SK-N-SH (cell line): ENCODE results near the gene KMT2C. TPM values are rescaled to one million over a fixed set of nuclear protein-coding genes. Genes with fewer than 3 reads are reported as not detected.

Experiments
- CTCF ChIA-PET: fragments of 300-600, 350-600 bp; formaldehyde crosslinking; extraction: SDS; loops from one replicate; lab custom pipeline; 2021; lab: Yijun Ruan, JAX
- POLR2A ChIA-PET: fragments of 350-600 bp; sonication (Branson Sonifier 250); formaldehyde crosslinking; extraction: SDS; loops from one replicate; lab custom pipeline; 2020; ENCODE audit warnings: antibody characterized with exemption, inconsistent platforms; lab: Yijun Ruan, JAX
- DNase-seq: peaks from one replicate; pipeline ENCODE4 v3.0.0; 2012
- H2AFZ ChIP-seq: fragments of 200-600 bp; sonication (generic); 2 replicates; pipeline ENCODE4 v1.8.1; 2016; ENCODE audit warnings: antibody characterized with exemption, mild to moderate bottlenecking, low read depth
- H3F3A ChIP-seq: fragments of 200-600 bp; sonication (generic); replicated peaks from 2 replicates; pipeline ENCODE3; 2016; ENCODE audit warnings: antibody characterized with exemption, mild to moderate bottlenecking; ENCODE audit not compliant: insufficient read depth
- H3K27ac ChIP-seq, 2 experiments: fragments of 200-500 bp in 1 of 2; fragments of 200-600 bp in 1 of 2; sonication (Bioruptor generic) in 1 of 2; sonication (generic), shearing (Covaris generic) in 1 of 2; 2 replicates each; pipeline versions ENCODE4 v1.5.1 to v1.6.1; 2014 to 2016; ENCODE audit warnings: low read depth in 2 of 2, inconsistent platforms in 1 of 2, low read length in 1 of 2, mild to moderate bottlenecking in 1 of 2, mixed read lengths in 1 of 2
- H3K27me3 ChIP-seq: fragments of 200-600 bp; sonication (generic), shearing (Covaris generic); 2 replicates; pipeline ENCODE4 v1.6.1; 2016; ENCODE audit warnings: mixed run types; ENCODE audit not compliant: insufficient read depth
- H3K36me3 ChIP-seq, 2 experiments: fragments of 200-500 bp in 1 of 2; fragments of 200-600 bp in 1 of 2; sonication (Bioruptor generic) in 1 of 2; sonication (generic) in 1 of 2; replicated peaks in 1 of 2; 2 replicates each; pipeline versions ENCODE3 to v1.5.1; 2014 to 2016; ENCODE audit warnings: low read length in 1 of 2, mild to moderate bottlenecking in 1 of 2; ENCODE audit not compliant: insufficient read depth in 2 of 2, control insufficient read depth in 1 of 2
- H3K4me1 ChIP-seq, 2 experiments: fragments of 200-500 bp in 1 of 2; fragments of 200-600 bp in 1 of 2; sonication (Bioruptor generic) in 1 of 2; sonication (generic), shearing (Covaris generic) in 1 of 2; 2 replicates each; pipeline versions ENCODE4 v1.5.1 to v1.6.1; 2014 to 2016; ENCODE audit warnings: low read depth in 1 of 2, low read length in 1 of 2, mixed run types in 1 of 2; ENCODE audit not compliant: insufficient read depth in 2 of 2, control insufficient read depth in 1 of 2
- H3K4me2 ChIP-seq: fragments of 200-600 bp; sonication (generic), shearing (Covaris generic); 2 replicates; pipeline ENCODE4 v1.6.1; 2017; ENCODE audit warnings: mixed run types
- H3K4me3 ChIP-seq, 2 experiments: fragments of 200-500 bp in 1 of 2; fragments of 200-600 bp in 1 of 2; sonication (Bioruptor generic) in 1 of 2; sonication (generic), shearing (Covaris generic) in 1 of 2; 2 replicates each; pipeline versions ENCODE4 v1.5.1 to v1.8.1; 2014 to 2016; ENCODE audit warnings: low read depth in 2 of 2, inconsistent platforms in 1 of 2, low read length in 1 of 2, mild to moderate bottlenecking in 1 of 2, mixed read lengths in 1 of 2, moderate library complexity in 1 of 2
- H3K79me2 ChIP-seq: fragments of 200-600 bp; sonication (generic); 2 replicates; pipeline ENCODE4 v1.8.1; 2017; ENCODE audit warnings: mild to moderate bottlenecking; ENCODE audit not compliant: insufficient read depth
- H3K9ac ChIP-seq: fragments of 200-600 bp; sonication (generic); 2 replicates; pipeline ENCODE4 v1.6.1; 2017; ENCODE audit warnings: mixed run types
- H3K9me2 ChIP-seq: fragments of 200-600 bp; sonication (generic); 2 replicates; pipeline ENCODE4 v1.6.1; 2017; ENCODE audit warnings: mixed run types
- H3K9me3 ChIP-seq: fragments of 200-600 bp; sonication (generic); 2 replicates; pipeline ENCODE4 v1.6.1; 2017; ENCODE audit warnings: mixed run types, mild to moderate bottlenecking, moderate library complexity
- H4K20me1 ChIP-seq: fragments of 200-600 bp; sonication (generic); 2 replicates; pipeline ENCODE4 v1.6.1; 2017; ENCODE audit warnings: mild to moderate bottlenecking, mixed run types; ENCODE audit not compliant: insufficient read depth
- CHD2 ChIP-seq: fragments of 150-350 bp; IDR thresholded peaks from 2 replicates; pipeline ENCODE4 v1.6.1; 2018; ENCODE audit warnings: low read length; ENCODE audit not compliant: partially characterized antibody
- EZH2phosphoT487 ChIP-seq: fragments of 200-600 bp; sonication (generic); IDR thresholded peaks from 2 replicates; pipeline ENCODE4 v1.6.1; 2017; ENCODE audit warnings: low read depth, mixed run types, mild to moderate bottlenecking, antibody characterized with exemption, moderate library complexity, borderline replicate concordance
- FOSL2 ChIP-seq: IDR thresholded peaks from 2 replicates; pipeline ENCODE4 v1.4.0; 2012; ENCODE audit warnings: low read depth, mild to moderate bottlenecking, moderate library complexity, borderline replicate concordance
- FOXM1 ChIP-seq: IDR thresholded peaks from 2 replicates; pipeline ENCODE4 v1.4.0; 2012; ENCODE audit warnings: low read depth, mild to moderate bottlenecking
- GATA2 ChIP-seq: sonication (generic); formaldehyde crosslinking; IDR thresholded peaks from 2 replicates; pipeline ENCODE4 v1.5.0; 2020; ENCODE audit warnings: mild to moderate bottlenecking, missing genetic modification reagents
- JUND ChIP-seq: IDR thresholded peaks from 2 replicates; pipeline ENCODE4 v1.4.0; 2012
- MXI1 ChIP-seq: IDR thresholded peaks from 2 replicates; pipeline ENCODE4 v1.6.1; 2012; ENCODE audit warnings: mild to moderate bottlenecking, low read depth, low read length, improper control_type of control experiment
- NFIC ChIP-seq: IDR thresholded peaks from 2 replicates; pipeline ENCODE4 v1.4.0; 2012; ENCODE audit warnings: borderline replicate concordance
- PBX3 ChIP-seq: IDR thresholded peaks from 2 replicates; pipeline ENCODE4; 2012
- POLR2AphosphoS5 ChIP-seq: IDR thresholded peaks from 2 replicates; pipeline ENCODE4 v1.6.1; 2012; ENCODE audit warnings: low read depth, low read length
- RAD21 ChIP-seq: IDR thresholded peaks from 2 replicates; pipeline ENCODE4 v1.6.1; 2012; ENCODE audit warnings: mild to moderate bottlenecking, low read length
- RCOR1 ChIP-seq: fragments of 150-350 bp; IDR thresholded peaks from 2 replicates; pipeline ENCODE4 v1.6.1; 2017; ENCODE audit warnings: antibody characterized with exemption, low read length
- RFX5 ChIP-seq: IDR thresholded peaks from 2 replicates; pipeline ENCODE4 v1.6.1; 2012; ENCODE audit warnings: mild to moderate bottlenecking, improper control_type of control experiment, low read length
- RXRA ChIP-seq: IDR thresholded peaks from 2 replicates; pipeline ENCODE4 v1.4.0; 2012; ENCODE audit warnings: low read depth, mild to moderate bottlenecking, borderline replicate concordance
- SIN3A ChIP-seq: IDR thresholded peaks from 2 replicates; pipeline ENCODE4 v1.6.1; 2012; ENCODE audit warnings: low read depth, mild to moderate bottlenecking, low read length, moderate library complexity, borderline replicate concordance
- TCF12 ChIP-seq: IDR thresholded peaks from 2 replicates; pipeline ENCODE4 v1.4.0; 2012
- YY1 ChIP-seq: IDR thresholded peaks from 2 replicates; pipeline ENCODE4 v1.4.0; 2012; ENCODE audit warnings: low read depth, mild to moderate bottlenecking
- whole genome bisulfite sequencing: methylation state at CpG from one replicate; pipeline ENCODE4 v1.1.6; 2017; ENCODE audit warnings: low lambda C conversion rate; 5-methylcytosine and 5-hydroxymethylcytosine counted together
- polyA plus RNA-seq, 3 experiments: library from polyadenylated mRNA; depleted of rRNA; stranded (reverse); fragments of >200 nt; gene quantifications; 2 replicates each; pipeline ENCODE4 v1.2.3, GENCODE V29; 2012
- TF ChIP-seq, protein P1 (sequence below): IDR thresholded peaks from 2 replicates; pipeline ENCODE4 v1.4.0; 2012; ENCODE audit warnings: low read depth, borderline replicate concordance
- TF ChIP-seq, protein P2 (sequence below): fragments of 150-350 bp; IDR thresholded peaks from 2 replicates; pipeline ENCODE4 v1.6.1; 2016; ENCODE audit warnings: mild to moderate bottlenecking, low read depth, low read length
- TF ChIP-seq, protein P3 (sequence below): fragments of 200-600 bp; sonication (generic); IDR thresholded peaks from 2 replicates; pipeline ENCODE4 v1.6.1; 2017; ENCODE audit warnings: antibody characterized with exemption, mild to moderate bottlenecking, moderate library complexity

The KMT2C gene
- polyA plus RNA-seq, 1 of the 3 experiments (the other 2 are of a cell fraction): 8.0 TPM

GRCh38 chr7:152365982-152366603 lies 69.7 kb downstream of the KMT2C start:
- Histone ChIP-seq H3K4me3 (no peak overlapping the region), H3K27ac (peak overlapping the region in 1 of 2 experiments; percentile 1; a peak in 1 of 4 replicates), H3K27me3 (no peaks in the 10 kb centered on the region), H3K4me2 (no peak overlapping the region), H3K4me1 (peaks cover 7 to 12% of the 10 kb centered on the region in 2 experiments; a peak in 2 of 4 replicates), H3K36me3 (no peaks in the 10 kb centered on the region), H3K79me2 (peaks cover 100% of the 10 kb centered on the region), H3F3A (no peaks in the 10 kb centered on the region), H3K9me3 (no peaks in the 10 kb centered on the region), H3K9me2 (no peaks in the 10 kb centered on the region), H4K20me1 (peaks cover 96% of the 10 kb centered on the region), H2AFZ (no peak overlapping the region), H3K9ac (no peak overlapping the region)
- WGBS: 95% methylated on average over 6 of the region's 6 CpGs
- DNase-seq: no peak
- POLR2A ChIA-PET: no interaction called here
- CTCF ChIA-PET: interaction anchor here (1.1 to 1.7 kb wide), 2 partner anchors 13 to 98 kb away, joined by 3 to 4 read pairs; no protein-coding TSS in a partner anchor
- no peak for TF ChIP-seq FOXM1
- no peak for TF ChIP-seq RXRA
- TF ChIP-seq SIN3A: no peak
- TF ChIP-seq EZH2phosphoT487: no peak
- TF ChIP-seq, protein P1, sequence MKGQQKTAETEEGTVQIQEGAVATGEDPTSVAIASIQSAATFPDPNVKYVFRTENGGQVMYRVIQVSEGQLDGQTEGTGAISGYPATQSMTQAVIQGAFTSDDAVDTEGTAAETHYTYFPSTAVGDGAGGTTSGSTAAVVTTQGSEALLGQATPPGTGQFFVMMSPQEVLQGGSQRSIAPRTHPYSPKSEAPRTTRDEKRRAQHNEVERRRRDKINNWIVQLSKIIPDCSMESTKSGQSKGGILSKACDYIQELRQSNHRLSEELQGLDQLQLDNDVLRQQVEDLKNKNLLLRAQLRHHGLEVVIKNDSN: no peak
- no peak for TF ChIP-seq RAD21
- TF ChIP-seq, protein P2, sequence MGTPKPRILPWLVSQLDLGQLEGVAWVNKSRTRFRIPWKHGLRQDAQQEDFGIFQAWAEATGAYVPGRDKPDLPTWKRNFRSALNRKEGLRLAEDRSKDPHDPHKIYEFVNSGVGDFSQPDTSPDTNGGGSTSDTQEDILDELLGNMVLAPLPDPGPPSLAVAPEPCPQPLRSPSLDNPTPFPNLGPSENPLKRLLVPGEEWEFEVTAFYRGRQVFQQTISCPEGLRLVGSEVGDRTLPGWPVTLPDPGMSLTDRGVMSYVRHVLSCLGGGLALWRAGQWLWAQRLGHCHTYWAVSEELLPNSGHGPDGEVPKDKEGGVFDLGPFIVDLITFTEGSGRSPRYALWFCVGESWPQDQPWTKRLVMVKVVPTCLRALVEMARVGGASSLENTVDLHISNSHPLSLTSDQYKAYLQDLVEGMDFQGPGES: no peak
- TF ChIP-seq FOSL2: no peak
- no peak for TF ChIP-seq RFX5
- TF ChIP-seq NFIC: no peak
- TF ChIP-seq YY1: no peak
- no peak for TF ChIP-seq RCOR1
- TF ChIP-seq TCF12: no peak
- TF ChIP-seq GATA2 (CRISPR knock-in tag): no peak
- TF ChIP-seq POLR2AphosphoS5: no peak
- no peak for TF ChIP-seq PBX3
- TF ChIP-seq JUND: no peak
- TF ChIP-seq CHD2: no peak
- TF ChIP-seq, protein P3, sequence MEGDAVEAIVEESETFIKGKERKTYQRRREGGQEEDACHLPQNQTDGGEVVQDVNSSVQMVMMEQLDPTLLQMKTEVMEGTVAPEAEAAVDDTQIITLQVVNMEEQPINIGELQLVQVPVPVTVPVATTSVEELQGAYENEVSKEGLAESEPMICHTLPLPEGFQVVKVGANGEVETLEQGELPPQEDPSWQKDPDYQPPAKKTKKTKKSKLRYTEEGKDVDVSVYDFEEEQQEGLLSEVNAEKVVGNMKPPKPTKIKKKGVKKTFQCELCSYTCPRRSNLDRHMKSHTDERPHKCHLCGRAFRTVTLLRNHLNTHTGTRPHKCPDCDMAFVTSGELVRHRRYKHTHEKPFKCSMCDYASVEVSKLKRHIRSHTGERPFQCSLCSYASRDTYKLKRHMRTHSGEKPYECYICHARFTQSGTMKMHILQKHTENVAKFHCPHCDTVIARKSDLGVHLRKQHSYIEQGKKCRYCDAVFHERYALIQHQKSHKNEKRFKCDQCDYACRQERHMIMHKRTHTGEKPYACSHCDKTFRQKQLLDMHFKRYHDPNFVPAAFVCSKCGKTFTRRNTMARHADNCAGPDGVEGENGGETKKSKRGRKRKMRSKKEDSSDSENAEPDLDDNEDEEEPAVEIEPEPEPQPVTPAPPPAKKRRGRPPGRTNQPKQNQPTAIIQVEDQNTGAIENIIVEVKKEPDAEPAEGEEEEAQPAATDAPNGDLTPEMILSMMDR: no peak
- TF ChIP-seq MXI1: no peak
